ENCODE measurements around the gene BMP7.

- no peak for TF ChIP-seq CTCF (IDR thresholded peaks at IDR 0.05; ENCODE audit: control extremely low read depth in 1 of 3, insufficient read depth in 1 of 3, low read depth in 1 of 3, low read length in 3 of 3)
- TF ChIP-seq EP300 (IDR thresholded peaks at IDR 0.05; ENCODE audit: borderline replicate concordance in 1 of 2, low read depth in 2 of 2, low read length in 2 of 2), result no peak
- TF ChIP-seq SIRT6 (IDR thresholded peaks at IDR 0.05; ENCODE audit: low read length), result no peak
Measured at GRCh38 chr20:57142667-57143066, 123.8 kb downstream of the BMP7 start.

All from H1 (cell line).